HG03064 (cell line): ENCODE data around the gene ACADVL.

Source experiments
- ATAC-seq: cut with Tn5 transposase; IDR thresholded peaks from one replicate; pipeline ENCODE4 v1.9.1; 2021; ENCODE audit warnings: low read depth; ENCODE audit not compliant: unreplicated experiment

Gene ACADVL

DNA sequence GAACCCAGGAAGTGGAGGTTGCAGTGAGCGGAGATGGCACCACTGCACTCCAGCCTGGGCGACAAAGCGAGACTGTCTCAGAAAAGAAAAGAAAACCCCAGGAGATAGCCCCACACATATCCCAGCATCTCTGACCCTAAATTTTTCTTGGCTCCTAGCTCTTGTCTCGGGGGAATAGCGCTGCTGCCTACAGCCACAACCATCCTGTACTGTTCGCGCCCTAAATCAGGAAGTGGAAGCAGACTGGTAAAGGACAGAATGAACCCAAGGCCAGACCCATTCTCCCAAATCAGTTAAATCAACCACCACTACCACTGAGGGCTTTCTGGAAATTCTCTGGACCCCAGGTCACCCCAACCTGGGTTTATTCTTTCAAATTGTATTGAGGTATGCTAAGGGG, 30.1 kb downstream of the ACADVL start:
- no peak for ATAC-seq

DNA sequence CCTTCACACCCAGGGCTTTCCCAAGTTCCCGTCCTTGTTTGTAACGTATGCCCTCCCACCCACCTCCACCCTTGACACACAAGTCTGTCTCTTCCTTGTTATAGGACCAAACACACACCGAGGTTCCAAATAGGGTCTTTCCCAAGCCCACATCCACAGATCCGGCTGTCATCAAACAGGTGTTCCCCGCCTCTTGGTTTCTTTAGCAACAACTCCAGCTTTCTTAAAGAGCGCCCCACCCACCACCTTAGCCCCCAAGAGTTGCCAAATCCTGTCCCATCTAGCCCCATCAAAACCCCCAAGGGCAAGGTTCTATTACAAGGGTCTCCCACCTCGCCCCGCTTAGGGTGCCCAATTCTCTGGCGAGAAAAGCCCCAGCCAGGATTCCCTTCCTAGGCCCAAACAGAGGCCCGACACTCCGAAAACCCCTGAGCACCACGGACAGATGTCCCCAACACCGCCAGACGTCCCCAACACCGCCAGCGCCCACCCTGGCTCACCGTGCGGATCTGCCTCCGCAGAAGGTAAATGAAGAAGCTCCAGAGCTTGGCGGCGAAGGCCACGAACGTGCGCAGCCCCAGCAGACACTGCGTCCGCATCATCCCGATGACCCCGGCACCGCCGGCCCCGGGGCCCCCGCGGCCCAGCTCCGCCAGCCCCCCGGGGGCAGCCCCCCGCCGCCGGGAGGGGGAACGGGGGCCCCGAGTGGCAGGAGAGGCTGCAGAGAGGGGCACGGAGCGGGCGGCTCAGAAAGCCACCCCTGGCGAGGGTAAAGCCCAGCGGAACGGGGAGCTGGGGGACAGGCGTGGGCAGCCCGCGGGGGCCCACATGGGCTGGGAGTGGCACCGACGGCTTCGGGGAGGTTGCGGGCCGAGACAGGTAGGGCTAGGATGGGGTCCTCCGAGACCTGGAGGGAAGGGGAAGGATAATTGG, 31.2 kb downstream of the ACADVL start:
- no peak for ATAC-seq

GRCh38 chr17:7251661-7252175, 32.0 kb downstream of the ACADVL start, which contains the start of gene CTDNEP1:
CTDNEP1 (minus strand) TSS chr17:7251734; CDS start chr17:7251296, 438 bp downstream.
- ATAC-seq = peak; percentile 82

GRCh38 chr17:7252176-7253043, 32.7 kb downstream of the ACADVL start, which contains the start of gene ELP5:
ELP5 (plus strand) TSS chr17:7252215; CDS start chr17:7252551, 336 bp downstream.
- ATAC-seq = peak; percentile 39

DNA sequence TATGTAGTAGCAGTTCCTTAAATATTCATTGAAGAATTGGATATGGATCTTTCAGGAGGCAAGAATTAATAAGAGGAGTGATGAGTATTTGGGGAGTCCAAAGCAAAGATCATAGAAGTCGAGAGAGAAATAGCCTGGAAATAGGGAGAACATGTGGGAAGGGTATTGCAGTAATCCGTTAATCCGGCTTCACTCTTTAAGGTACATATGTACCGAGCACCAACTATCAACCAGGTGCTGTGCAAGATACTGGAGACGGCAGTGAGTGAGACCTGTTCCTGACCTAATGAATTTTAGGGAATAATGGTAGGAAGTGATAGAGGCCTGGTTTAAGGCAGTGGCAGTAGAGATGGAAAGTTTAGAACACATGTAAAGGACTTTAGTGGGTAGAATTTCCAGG, 33.3 kb downstream of the ACADVL start:
- ATAC-seq = no peak

- ATAC-seq = no peak
Observed at GRCh38 chr17:7254511-7254910, 34.8 kb downstream of the ACADVL start.

GRCh38 chr17:7256766-7257456, 37.2 kb downstream of the ACADVL start:
- no peak for ATAC-seq

DNA sequence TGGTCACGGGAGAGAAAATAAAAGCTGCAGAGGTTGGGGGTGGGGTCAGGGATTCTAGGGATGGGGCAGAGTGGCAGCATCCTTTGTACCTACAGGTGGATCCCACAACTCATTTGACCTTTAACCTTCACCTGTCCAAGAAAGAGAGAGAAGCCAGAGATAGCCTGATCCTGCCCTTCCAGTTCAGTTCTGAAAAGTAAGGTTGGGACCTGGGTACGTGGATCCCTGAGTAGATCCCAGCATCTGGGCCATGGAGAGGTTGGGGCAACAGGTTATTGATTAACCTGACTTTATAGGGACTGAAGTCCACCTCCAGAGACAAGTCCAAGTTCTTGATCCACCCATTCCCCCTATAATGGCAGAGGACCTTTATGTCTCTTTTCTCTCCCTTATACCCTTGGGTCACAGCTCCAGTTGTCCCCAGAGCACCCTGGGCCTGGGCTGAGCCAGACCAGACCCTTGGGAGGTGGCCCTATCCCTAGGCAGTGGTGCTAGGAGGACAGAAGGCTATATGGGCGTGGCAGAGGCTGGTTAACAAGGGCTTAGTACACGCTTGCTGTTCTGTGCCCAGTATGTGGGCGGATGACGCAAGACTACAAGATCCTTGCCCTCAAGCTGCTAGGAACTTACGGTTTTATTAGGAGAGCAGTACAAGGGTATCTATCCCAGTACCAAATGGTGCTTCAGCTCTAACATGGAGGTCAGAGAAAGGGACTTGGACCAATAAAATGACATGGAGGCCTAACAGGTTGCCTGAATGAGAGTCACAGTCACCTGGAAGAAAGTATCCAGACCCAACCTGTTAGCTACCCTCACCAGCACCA, 39.2 kb downstream of the ACADVL start:
- ATAC-seq = no peak

DNA sequence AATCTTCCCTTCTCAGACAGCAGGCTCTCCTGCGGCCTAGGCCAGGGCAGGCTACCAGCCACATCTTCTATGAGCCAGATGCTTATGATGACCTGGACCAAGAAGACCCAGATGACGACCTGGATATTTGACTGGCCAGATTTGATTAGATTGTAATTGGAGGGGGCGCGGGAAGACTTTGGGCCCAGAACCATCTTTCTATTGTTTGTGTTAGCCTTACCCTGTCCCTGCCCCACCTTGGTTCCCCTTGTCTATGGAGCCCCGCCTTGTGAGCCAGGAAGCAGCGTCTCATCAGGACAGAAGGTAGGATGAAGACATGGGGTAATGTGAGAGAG, 39.8 kb downstream of the ACADVL start:
- ATAC-seq = no peak

DNA sequence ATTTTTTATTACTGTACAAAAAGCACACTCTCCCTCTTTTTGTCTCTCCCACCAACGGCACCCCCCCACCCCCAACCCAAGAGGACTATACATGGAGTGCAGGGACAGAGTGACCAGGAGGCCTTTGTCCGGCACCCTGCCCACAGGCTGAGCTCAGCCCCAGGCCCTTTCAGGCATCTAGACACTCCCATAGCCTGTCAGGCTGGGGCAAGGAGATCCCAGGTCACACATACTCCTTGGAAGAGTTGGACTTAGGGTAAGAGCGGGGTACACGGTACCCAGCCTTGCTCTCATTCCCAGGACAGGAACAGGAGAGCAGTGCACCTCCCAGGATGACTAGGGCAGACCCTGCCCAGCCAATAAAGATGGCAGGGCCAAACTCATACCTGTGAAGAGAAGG, 40.4 kb downstream of the ACADVL start:
- ATAC-seq = no peak

DNA sequence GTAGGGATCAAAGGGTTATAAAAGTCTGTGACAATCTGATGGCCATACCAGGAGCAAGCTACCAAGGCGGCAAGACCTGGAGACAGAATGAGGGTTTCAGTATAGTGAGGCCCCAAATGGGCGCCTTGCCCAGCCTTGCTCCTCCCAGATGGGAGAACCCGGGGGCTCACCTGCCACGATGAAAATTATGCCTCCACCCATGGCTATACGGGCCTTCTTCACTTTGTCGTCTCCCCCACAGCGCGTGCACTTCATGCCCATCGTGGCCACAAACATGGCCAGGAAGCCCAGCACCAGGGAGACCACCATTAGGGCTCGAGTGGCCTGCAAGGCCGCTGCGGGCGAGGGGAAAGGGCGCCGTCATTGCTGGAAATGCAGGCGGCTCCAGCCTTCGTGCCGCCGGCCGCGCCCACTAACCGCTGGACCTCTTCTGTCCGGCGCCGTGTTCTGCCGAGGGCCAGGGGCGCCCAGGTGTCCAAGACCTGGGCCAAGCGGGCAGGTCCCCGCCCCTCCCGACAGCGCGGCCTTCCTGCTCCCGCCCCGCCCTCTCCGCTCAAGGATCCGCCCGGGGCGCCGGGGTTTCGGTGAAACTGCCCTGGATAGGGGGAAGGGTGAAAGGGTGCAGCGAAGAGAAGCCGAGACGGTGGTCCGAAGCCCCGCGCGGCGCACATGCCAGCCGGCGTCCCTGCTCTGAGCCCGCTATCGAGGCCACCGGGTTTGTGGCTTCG, 41.1 kb downstream of the ACADVL start:
- ATAC-seq = no peak

GRCh38 chr17:7261379-7262191, 41.8 kb downstream of the ACADVL start:
- no peak for ATAC-seq

GRCh38 chr17:7262192-7262934, 42.6 kb downstream of the ACADVL start, which contains the start of gene CLDN7:
CLDN7 (minus strand) TSS chr17:7262478; CDS start chr17:7262043, 435 bp downstream.
- ATAC-seq = no peak

- ATAC-seq = no peak
Observed at GRCh38 chr17:7262935-7263800, 43.4 kb downstream of the ACADVL start.

DNA sequence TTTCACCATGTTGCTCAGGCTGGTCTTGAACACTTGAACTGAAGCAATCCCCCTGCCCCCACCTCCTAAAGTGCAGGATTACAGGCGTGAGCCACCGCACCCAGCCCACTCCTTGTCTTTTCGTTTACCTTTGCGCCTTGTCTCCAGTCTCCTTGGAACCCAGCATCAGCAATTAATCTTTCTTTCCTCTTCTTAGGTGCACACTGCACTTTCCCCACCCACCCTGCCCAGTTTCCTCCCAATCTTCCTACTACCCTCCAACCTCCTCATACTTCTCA, 44.0 kb downstream of the ACADVL start:
- ATAC-seq = no peak

DNA sequence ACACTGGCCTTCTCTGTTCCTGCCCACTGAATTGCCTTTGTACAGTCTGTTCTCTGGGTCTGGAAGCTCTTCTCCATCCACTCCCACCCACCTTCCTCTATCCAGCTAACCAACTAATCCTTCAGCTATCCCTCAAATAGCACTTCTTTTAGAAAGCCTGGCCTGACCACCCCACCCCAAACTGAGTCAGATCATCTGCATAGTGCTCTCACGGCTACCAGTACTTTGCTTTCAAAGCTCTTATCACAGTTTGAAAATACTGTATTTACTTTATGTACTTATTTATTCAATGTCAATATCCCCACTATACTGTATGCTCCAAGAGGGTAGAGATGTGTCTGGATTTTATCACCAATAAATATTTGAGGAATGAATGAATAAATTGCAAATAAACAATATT, 47.0 kb downstream of the ACADVL start:
- no peak for ATAC-seq
